GM23338 (cell line): ENCODE measurements around the gene ZBTB37. TPM values are rescaled to one million over a fixed set of nuclear protein-coding genes. Genes with fewer than 3 reads are reported as not detected.
A peak's percentile ranks its signal among the peaks of the same experiment; 100 is the strongest.

Experiments
- ATAC-seq: fragments of 200-7000 bp; cut with Tn5 transposase; 3 replicates; pipeline ENCODE4 v1.9.1; 2020
- DNase-seq: peaks from one replicate; pipeline ENCODE4 v3.0.0-alpha.2; 2015; ENCODE audit warnings: low spot score
- H2AFZ ChIP-seq: fragments of 200-600 bp; sonication (generic); 2 replicates; pipeline ENCODE4 v1.8.0; 2016; ENCODE audit warnings: antibody characterized with exemption, mild to moderate bottlenecking, moderate library complexity
- H3F3A ChIP-seq: fragments of 200-600 bp; sonication (generic); replicated peaks from 2 replicates; pipeline ENCODE4 v1.8.0; 2017; ENCODE audit warnings: antibody characterized with exemption, mixed run types, low read depth
- H3K27ac ChIP-seq: fragments of 200-600 bp; sonication (generic); 2 replicates; pipeline ENCODE4 v1.6.1; 2016; ENCODE audit warnings: low read depth
- H3K27me3 ChIP-seq: fragments of 200-600 bp; sonication (generic); 2 replicates; pipeline ENCODE4 v1.8.0; 2016; ENCODE audit warnings: mild to moderate bottlenecking, mixed run types, moderate library complexity; ENCODE audit not compliant: insufficient read depth
- H3K36me3 ChIP-seq: fragments of 200-600 bp; sonication (generic); 2 replicates; pipeline ENCODE4 v1.8.0; 2016; ENCODE audit warnings: mild to moderate bottlenecking; ENCODE audit not compliant: insufficient read depth
- H3K4me1 ChIP-seq: fragments of 200-600 bp; sonication (generic); 2 replicates; pipeline ENCODE4 v1.8.0; 2016; ENCODE audit warnings: mild to moderate bottlenecking, moderate library complexity; ENCODE audit not compliant: insufficient read depth
- H3K4me2 ChIP-seq: fragments of 200-600 bp; sonication (generic); 2 replicates; pipeline ENCODE4 v1.7.1; 2017; ENCODE audit warnings: mixed run types
- H3K4me3 ChIP-seq: fragments of 200-600 bp; sonication (generic); 2 replicates; pipeline ENCODE4 v1.6.1; 2016; ENCODE audit warnings: mixed run types
- H3K79me2 ChIP-seq: fragments of 200-600 bp; sonication (generic); replicated peaks from 2 replicates; pipeline ENCODE4 v1.8.0; 2017; ENCODE audit warnings: mild to moderate bottlenecking; ENCODE audit not compliant: insufficient read depth
- H3K9me2 ChIP-seq: fragments of 200-600 bp; sonication (generic); 2 replicates; pipeline ENCODE4 v1.8.0; 2017; ENCODE audit not compliant: insufficient read depth
- H4K20me1 ChIP-seq: fragments of 200-600 bp; sonication (generic); replicated peaks from 2 replicates; pipeline ENCODE4 v1.8.0; 2017; ENCODE audit warnings: mild to moderate bottlenecking; ENCODE audit not compliant: insufficient read depth
- H3K27ac Mint-ChIP-seq: 2 replicates; pipeline ENCODE4 v1.8.0; 2020; ENCODE audit warnings: inconsistent platforms, mild to moderate bottlenecking, moderate library complexity, mixed read lengths
- H3K27me3 Mint-ChIP-seq: 3 replicates; pipeline ENCODE4 v1.8.0; 2022; ENCODE audit warnings: low read depth, mild to moderate bottlenecking, moderate library complexity, mixed read lengths, inconsistent platforms; ENCODE audit not compliant: insufficient read depth, poor library complexity
- H3K36me3 Mint-ChIP-seq: 3 replicates; pipeline ENCODE4 v1.8.0; 2021; ENCODE audit warnings: low read depth, mild to moderate bottlenecking, inconsistent platforms, moderate library complexity, mixed read lengths
- H3K4me1 Mint-ChIP-seq: 3 replicates; pipeline ENCODE4 v1.8.0; 2020; ENCODE audit warnings: mild to moderate bottlenecking, inconsistent platforms, mixed read lengths
- H3K4me3 Mint-ChIP-seq: 3 replicates; pipeline ENCODE4 v1.8.0; 2021; ENCODE audit warnings: moderate library complexity, mild to moderate bottlenecking, inconsistent platforms, mixed read lengths
- H3K9me3 Mint-ChIP-seq: 3 replicates; pipeline ENCODE4 v1.8.0; 2020; ENCODE audit warnings: moderate library complexity, mild to moderate bottlenecking, inconsistent platforms, mixed read lengths
- CREB1 ChIP-seq: fragments of 250-450 bp; sonication (Bioruptor Pico); IDR thresholded peaks from 2 replicates; pipeline ENCODE4 v1.5.0; 2020; ENCODE audit warnings: low read depth, mild to moderate bottlenecking, moderate library complexity
- CTCF ChIP-seq, 2 experiments: fragments of 200-600 bp in 1 of 2; sonication (generic) in 1 of 2; conservative IDR thresholded peaks; 2 replicates each; pipeline versions ENCODE4 v1.5.1 to v1.6.1; 2016 to 2017; ENCODE audit warnings: antibody characterized with exemption in 2 of 2, low read depth in 2 of 2, mild to moderate bottlenecking in 2 of 2, moderate library complexity in 1 of 2
- ETS1 ChIP-seq: IDR thresholded peaks from 2 replicates; pipeline ENCODE4 v1.6.1; 2016; ENCODE audit warnings: antibody characterized with exemption
- EZH2 ChIP-seq: fragments of 200-600 bp; sonication (generic); IDR thresholded peaks from one replicate; pipeline ENCODE4 v1.8.0; 2017; ENCODE audit warnings: antibody characterized with exemption, mild to moderate bottlenecking, low read depth; ENCODE audit not compliant: unreplicated experiment
- EZH2phosphoT487 ChIP-seq: fragments of 200-600 bp; sonication (generic); IDR thresholded peaks from one replicate; pipeline ENCODE4 v1.8.1; 2018; ENCODE audit warnings: antibody characterized with exemption; ENCODE audit not compliant: unreplicated experiment
- JUNB ChIP-seq: IDR thresholded peaks from one replicate; pipeline ENCODE4 v1.6.1; 2016; ENCODE audit warnings: antibody characterized with exemption; ENCODE audit not compliant: unreplicated experiment
- POLR2AphosphoS5 ChIP-seq: IDR thresholded peaks from 2 replicates; pipeline ENCODE4 v1.6.1; 2016; ENCODE audit warnings: antibody characterized with exemption, low read depth
- STAT1 ChIP-seq: IDR thresholded peaks from one replicate; pipeline ENCODE4 v1.6.1; 2016; ENCODE audit warnings: antibody characterized with exemption; ENCODE audit not compliant: unreplicated experiment
- ZNF114 ChIP-seq: fragments of 250-450 bp; sonication (Bioruptor Pico); IDR thresholded peaks from 2 replicates; pipeline ENCODE4 v1.5.0; 2020; ENCODE audit warnings: mild to moderate bottlenecking, moderate library complexity
- ZNF331 ChIP-seq: fragments of 250-450 bp; sonication (Bioruptor Pico); IDR thresholded peaks from 2 replicates; pipeline ENCODE4 v1.5.0; 2020; ENCODE audit warnings: low read depth, mild to moderate bottlenecking, moderate library complexity
- polyA plus RNA-seq: library from polyadenylated mRNA; unstranded; fragments of >200 nt; fragmentation: Nextera tagmentation; extraction: Ambion mirVana; gene quantifications from 2 replicates; pipeline ENCODE4 v1.2.1, GENCODE V29; 2016
- total RNA-seq: library from RNA; depleted of rRNA; stranded (reverse); fragments of >200 nt; shearing (Covaris generic); gene quantifications from 2 replicates; pipeline ENCODE4 v1.2.3, GENCODE V29; 2014
- TF ChIP-seq, protein P1 (sequence below): IDR thresholded peaks from one replicate; pipeline ENCODE4 v1.6.1; 2018; ENCODE audit warnings: antibody characterized with exemption; ENCODE audit not compliant: unreplicated experiment

The ZBTB37 gene
- total and polyA plus RNA-seq, 2 experiments from 2014 or later, result 2.7 to 15.8 TPM

GRCh38 chr1:173887627-173888026 lies 19.4 kb downstream of the ZBTB37 start:
- H4K20me1 ChIP-seq, result no peaks in the 10 kb centered on the region
- ATAC-seq (no peak), DNase-seq (no peak)
- H3K27me3 ChIP-seq, result no peaks in the 10 kb centered on the region
- peaks cover 43% of the 10 kb centered on the region for H3K4me1 ChIP-seq
- H3K27ac ChIP-seq, result peak overlapping the region; percentile 80; the same call in 1 of the 2 replicates
- H3K36me3 ChIP-seq, result no peaks in the 10 kb centered on the region
- Mint-ChIP-seq H3K9me3 (no peaks in the 10 kb centered on the region), H3K4me3 (no peak overlapping the region), H3K27ac (peak overlapping the region; percentile 60; the same call in 1 of the 2 replicates), H3K27me3 (peaks cover 2% of the 10 kb centered on the region), H3K36me3 (peaks cover 18% of the 10 kb centered on the region), H3K4me1 (peaks cover 52% of the 10 kb centered on the region)
- H3K4me3 ChIP-seq, result no peak overlapping the region
- no peak overlapping the region for H2AFZ ChIP-seq
- no peak for TF ChIP-seq JUNB
- TF ChIP-seq STAT1, result no peak
- TF ChIP-seq, protein P1, sequence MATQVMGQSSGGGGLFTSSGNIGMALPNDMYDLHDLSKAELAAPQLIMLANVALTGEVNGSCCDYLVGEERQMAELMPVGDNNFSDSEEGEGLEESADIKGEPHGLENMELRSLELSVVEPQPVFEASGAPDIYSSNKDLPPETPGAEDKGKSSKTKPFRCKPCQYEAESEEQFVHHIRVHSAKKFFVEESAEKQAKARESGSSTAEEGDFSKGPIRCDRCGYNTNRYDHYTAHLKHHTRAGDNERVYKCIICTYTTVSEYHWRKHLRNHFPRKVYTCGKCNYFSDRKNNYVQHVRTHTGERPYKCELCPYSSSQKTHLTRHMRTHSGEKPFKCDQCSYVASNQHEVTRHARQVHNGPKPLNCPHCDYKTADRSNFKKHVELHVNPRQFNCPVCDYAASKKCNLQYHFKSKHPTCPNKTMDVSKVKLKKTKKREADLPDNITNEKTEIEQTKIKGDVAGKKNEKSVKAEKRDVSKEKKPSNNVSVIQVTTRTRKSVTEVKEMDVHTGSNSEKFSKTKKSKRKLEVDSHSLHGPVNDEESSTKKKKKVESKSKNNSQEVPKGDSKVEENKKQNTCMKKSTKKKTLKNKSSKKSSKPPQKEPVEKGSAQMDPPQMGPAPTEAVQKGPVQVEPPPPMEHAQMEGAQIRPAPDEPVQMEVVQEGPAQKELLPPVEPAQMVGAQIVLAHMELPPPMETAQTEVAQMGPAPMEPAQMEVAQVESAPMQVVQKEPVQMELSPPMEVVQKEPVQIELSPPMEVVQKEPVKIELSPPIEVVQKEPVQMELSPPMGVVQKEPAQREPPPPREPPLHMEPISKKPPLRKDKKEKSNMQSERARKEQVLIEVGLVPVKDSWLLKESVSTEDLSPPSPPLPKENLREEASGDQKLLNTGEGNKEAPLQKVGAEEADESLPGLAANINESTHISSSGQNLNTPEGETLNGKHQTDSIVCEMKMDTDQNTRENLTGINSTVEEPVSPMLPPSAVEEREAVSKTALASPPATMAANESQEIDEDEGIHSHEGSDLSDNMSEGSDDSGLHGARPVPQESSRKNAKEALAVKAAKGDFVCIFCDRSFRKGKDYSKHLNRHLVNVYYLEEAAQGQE, result no peak
- TF ChIP-seq EZH2, result no peak
- no peak for TF ChIP-seq ZNF331 (CRISPR knock-in tag)
- TF ChIP-seq ZNF114, result no peak
- TF ChIP-seq CTCF (conservative IDR thresholded peaks at IDR 0.05; ENCODE audit: low read depth in 2 of 2), result no peak
- TF ChIP-seq POLR2AphosphoS5, result no peak
- no peak for TF ChIP-seq EZH2phosphoT487
- TF ChIP-seq ETS1, result no peak
- no peak for TF ChIP-seq CREB1 (CRISPR knock-in tag)
- no peaks in the 10 kb centered on the region for H3K9me2 ChIP-seq
- peaks cover 22% of the 10 kb centered on the region for H3K79me2 ChIP-seq
- H3F3A ChIP-seq, result no peaks in the 10 kb centered on the region
- H3K4me2 ChIP-seq, result peak overlapping the region; percentile 57; the same call in 1 of the 2 replicates
